SK-N-MC (cell line): ENCODE measurements around the gene UBR3.
"Not testable (repeated sequence)": the region's sequence is repeated elsewhere in the genome, so short reads cannot be mapped to it uniquely, and the experiment has no call there.

Experiments used
- DNase-seq: peaks from one replicate; pipeline ENCODE4 v3.0.0-alpha.2; 2011; ENCODE audit warnings: low read depth, low spot score
- H3K27ac ChIP-seq: fragments of 200-600 bp; sonication (generic); 2 replicates; pipeline ENCODE4 v1.5.1; 2016; ENCODE audit warnings: mixed run types
- H3K36me3 ChIP-seq: fragments of 200-600 bp; sonication (generic); 2 replicates; pipeline ENCODE4 v1.6.1; 2017; ENCODE audit warnings: antibody characterized with exemption, low read length, mixed read lengths; ENCODE audit not compliant: insufficient read depth
- H3K4me3 ChIP-seq: fragments of 200-600 bp; sonication (generic); 2 replicates; pipeline ENCODE4 v1.5.1; 2016
- H3K9ac ChIP-seq: fragments of 200-600 bp; sonication (generic); 2 replicates; pipeline ENCODE4 v1.8.0; 2017; ENCODE audit warnings: mixed run types, mixed read lengths; ENCODE audit not compliant: insufficient read length
- H3K9me3 ChIP-seq: fragments of 200-600 bp; sonication (generic); 2 replicates; pipeline ENCODE4 v1.6.1; 2017; ENCODE audit warnings: low read depth, mild to moderate bottlenecking, antibody characterized with exemption, low read length, moderate library complexity, mixed read lengths
- EZH2 ChIP-seq: fragments of 200-600 bp; sonication (generic); IDR thresholded peaks from one replicate; pipeline ENCODE4 v1.6.1; 2017; ENCODE audit warnings: antibody characterized with exemption
- FOXP2 ChIP-seq: optimal IDR thresholded peaks from 2 replicates; pipeline ENCODE3; 2011; ENCODE audit warnings: mild to moderate bottlenecking, moderate library complexity; ENCODE audit not compliant: insufficient read depth; ENCODE audit errors: extremely low read length, control extremely low read depth
- POLR2AphosphoS5 ChIP-seq: IDR thresholded peaks from 2 replicates; pipeline ENCODE4 v1.6.1; 2012; ENCODE audit warnings: mild to moderate bottlenecking, low read depth, low read length, borderline replicate concordance

Gene UBR3

GRCh38 chr2:169933124-169933711, 106.0 kb downstream of the UBR3 start:
- no peak for DNase-seq
- no peak overlapping the region for H3K9ac ChIP-seq
- TF ChIP-seq POLR2AphosphoS5 (no peak), EZH2 (no peak), FOXP2 (no peak)
- no peak overlapping the region for H3K27ac ChIP-seq
- no peaks in the 10 kb centered on the region for H3K9me3 ChIP-seq
- no peak overlapping the region for H3K4me3 ChIP-seq
- H3K36me3 ChIP-seq: no peaks in the 10 kb centered on the region

GRCh38 chr2:169936652-169937051, 109.4 kb downstream of the UBR3 start:
- not testable (repeated sequence) for H3K27ac ChIP-seq, H3K36me3 ChIP-seq, H3K9me3 ChIP-seq, H3K9ac ChIP-seq, DNase-seq, H3K4me3 ChIP-seq

DNA sequence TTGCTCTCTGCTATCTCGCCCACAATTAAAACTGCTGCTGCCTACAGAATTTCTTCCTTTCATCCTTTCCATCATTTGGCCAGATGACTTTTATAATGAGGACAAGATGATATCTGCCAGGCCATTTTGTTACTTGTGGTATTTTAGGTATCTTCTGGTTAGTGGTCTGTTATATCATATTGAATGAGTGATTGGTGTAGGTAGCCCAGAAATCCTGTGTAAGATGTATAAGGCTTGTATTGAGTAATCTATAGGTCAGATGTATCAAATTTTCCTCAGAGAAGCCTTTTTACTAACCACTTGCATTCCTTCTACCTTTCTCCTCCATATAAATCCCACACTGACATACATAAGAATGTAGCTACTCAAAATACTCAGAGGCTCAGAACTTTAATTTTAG, 118.3 kb downstream of the UBR3 start:
- H3K4me3 ChIP-seq: no peak overlapping the region
- H3K36me3 ChIP-seq: peaks cover 15% of the 10 kb centered on the region; the same call in 1 of the 2 replicates
- H3K9ac ChIP-seq: no peak overlapping the region
- DNase-seq: no peak
- TF ChIP-seq EZH2: no peak
- no peak for TF ChIP-seq FOXP2
- no peak for TF ChIP-seq POLR2AphosphoS5
- no peak overlapping the region for H3K27ac ChIP-seq
- no peaks in the 10 kb centered on the region for H3K9me3 ChIP-seq

DNA sequence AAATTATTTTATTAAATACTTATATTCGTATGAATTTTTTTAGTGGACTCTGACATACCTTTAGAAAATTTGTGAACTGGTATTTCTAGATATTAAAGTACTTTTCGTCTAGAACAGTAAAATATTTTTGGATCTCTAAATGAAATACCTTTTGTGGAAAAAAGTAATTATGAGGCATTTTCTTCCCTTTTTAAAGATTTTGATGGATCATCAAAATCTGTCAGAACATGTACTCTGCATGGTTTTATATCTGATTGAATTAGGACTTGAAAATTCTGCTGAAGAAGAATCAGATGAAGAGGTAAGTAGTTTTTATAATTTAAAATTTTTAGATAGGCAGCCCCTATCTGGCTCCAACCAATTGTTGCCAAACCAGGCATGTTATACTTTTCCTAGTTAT, 118.8 kb downstream of the UBR3 start:
- no peaks in the 10 kb centered on the region for H3K9me3 ChIP-seq
- H3K27ac ChIP-seq: no peak overlapping the region
- H3K36me3 ChIP-seq: peaks cover 15% of the 10 kb centered on the region; the same call in 1 of the 2 replicates
- H3K9ac ChIP-seq: no peak overlapping the region
- H3K4me3 ChIP-seq: no peak overlapping the region
- no peak for DNase-seq
- TF ChIP-seq FOXP2 (no peak), POLR2AphosphoS5 (no peak), EZH2 (no peak)

- Histone ChIP-seq H3K36me3 (peaks cover 15% of the 10 kb centered on the region; the same call in 1 of the 2 replicates), H3K27ac (no peak overlapping the region), H3K4me3 (no peak overlapping the region), H3K9me3 (no peaks in the 10 kb centered on the region), H3K9ac (no peak overlapping the region)
- no peak for TF ChIP-seq EZH2
- no peak for TF ChIP-seq POLR2AphosphoS5
- TF ChIP-seq FOXP2: no peak
- no peak for DNase-seq
These were observed 119.3 kb downstream of the UBR3 start for GRCh38 chr2:169946546-169946945.

DNA sequence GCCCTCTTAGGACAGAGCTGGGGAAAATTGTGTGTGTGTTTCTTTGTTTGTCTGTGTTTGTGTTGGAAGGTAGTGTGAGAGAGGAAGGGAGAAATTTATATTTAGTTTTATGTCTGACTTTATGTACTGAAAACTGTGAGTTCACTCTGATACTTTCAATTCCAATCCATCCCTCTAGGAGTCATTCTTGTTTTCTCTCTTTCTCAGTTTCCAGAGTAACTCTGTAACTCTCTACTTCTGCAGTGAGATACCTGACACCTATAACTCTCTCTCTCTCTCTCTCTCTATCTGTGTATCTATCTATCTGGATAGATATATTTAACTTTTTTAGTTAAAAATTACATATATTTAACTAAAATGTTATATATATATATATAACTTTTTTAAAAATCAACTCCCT, 128.7 kb downstream of the UBR3 start:
- Histone ChIP-seq H3K36me3 (peaks cover 12% of the 10 kb centered on the region; the same call in 1 of the 2 replicates), H3K27ac (no peak overlapping the region), H3K9ac (no peak overlapping the region), H3K9me3 (no peaks in the 10 kb centered on the region), H3K4me3 (no peak overlapping the region)
- no peak for TF ChIP-seq FOXP2
- no peak for TF ChIP-seq POLR2AphosphoS5
- no peak for TF ChIP-seq EZH2
- no peak for DNase-seq

- peaks cover 12% of the 10 kb centered on the region; the same call in 1 of the 2 replicates for H3K36me3 ChIP-seq
- H3K9me3 ChIP-seq, H3K4me3 ChIP-seq, DNase-seq, H3K9ac ChIP-seq, H3K27ac ChIP-seq: not testable (repeated sequence)
These were observed 130.0 kb downstream of the UBR3 start for GRCh38 chr2:169957219-169957618.

DNA sequence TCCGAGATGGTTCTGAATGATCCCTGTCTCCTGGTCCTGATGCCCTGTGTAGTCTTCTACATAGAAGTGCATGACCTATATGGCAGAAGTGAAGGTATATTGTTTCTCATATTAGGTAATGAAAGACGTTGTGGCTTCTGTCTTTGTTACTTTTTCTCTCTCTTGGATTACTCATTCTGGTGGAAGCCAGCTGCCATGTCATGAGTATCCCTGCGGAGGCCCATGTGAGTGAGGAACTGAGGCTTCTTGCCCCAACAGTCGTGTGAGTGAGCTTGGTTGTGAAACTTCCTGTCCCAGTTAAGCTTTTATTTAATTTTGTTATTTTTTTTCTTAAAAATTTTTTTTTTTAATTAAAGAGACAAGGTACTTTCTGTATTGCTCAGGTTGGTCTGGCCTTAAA, 134.7 kb downstream of the UBR3 start:
- H3K27ac ChIP-seq: no peak overlapping the region
- H3K4me3 ChIP-seq: no peak overlapping the region
- no peak overlapping the region for H3K9ac ChIP-seq
- TF ChIP-seq POLR2AphosphoS5: no peak
- TF ChIP-seq FOXP2: no peak
- TF ChIP-seq EZH2: no peak
- peaks cover 15% of the 10 kb centered on the region for H3K36me3 ChIP-seq
- no peak for DNase-seq
- H3K9me3 ChIP-seq: no peaks in the 10 kb centered on the region

DNA sequence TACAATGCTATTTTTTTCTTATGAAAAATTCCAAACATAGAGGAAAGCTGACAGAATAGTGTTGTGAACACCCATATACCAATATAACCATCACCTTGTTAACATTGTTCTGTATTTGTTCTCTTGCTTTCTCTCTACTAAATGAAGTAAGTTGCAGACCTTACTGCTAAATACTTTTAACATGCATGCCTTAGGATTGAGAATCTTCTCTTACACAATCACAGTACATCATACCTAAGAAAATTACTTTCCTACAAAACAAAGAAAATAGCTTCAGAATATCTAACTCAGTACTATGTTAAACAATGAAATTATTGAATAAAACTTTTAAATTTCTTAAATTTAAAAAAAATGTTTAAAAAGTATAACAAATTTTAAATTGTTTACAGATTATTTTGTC, 136.5 kb downstream of the UBR3 start:
- Histone ChIP-seq H3K27ac (no peak overlapping the region), H3K4me3 (no peak overlapping the region), H3K9ac (no peak overlapping the region), H3K36me3 (peaks cover 11% of the 10 kb centered on the region), H3K9me3 (no peaks in the 10 kb centered on the region)
- no peak for DNase-seq
- TF ChIP-seq FOXP2 (no peak), POLR2AphosphoS5 (no peak), EZH2 (no peak)

DNA sequence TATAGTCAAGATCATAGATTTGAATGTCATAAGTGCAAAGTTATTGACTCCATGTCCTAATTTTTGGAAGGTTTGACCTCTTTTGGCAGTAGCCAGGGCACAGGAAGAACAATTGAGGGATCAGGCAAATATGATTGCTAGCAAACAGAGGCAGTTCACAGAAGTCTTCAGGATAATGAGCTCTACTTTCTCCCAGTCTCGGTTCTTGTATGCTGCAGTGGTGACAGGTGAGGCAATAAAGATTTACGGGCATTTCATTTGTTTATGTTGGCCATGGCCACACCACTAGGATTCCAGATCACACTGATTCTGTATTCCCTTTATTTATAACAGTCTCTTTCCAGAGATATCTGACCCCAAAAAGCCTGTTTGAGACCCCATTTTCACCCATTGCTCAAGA, 137.5 kb downstream of the UBR3 start:
- DNase-seq: no peak
- Histone ChIP-seq H3K4me3 (no peak overlapping the region), H3K36me3 (peaks cover 7% of the 10 kb centered on the region), H3K9me3 (no peaks in the 10 kb centered on the region), H3K27ac (no peak overlapping the region), H3K9ac (no peak overlapping the region)
- TF ChIP-seq FOXP2 (no peak), EZH2 (no peak), POLR2AphosphoS5 (no peak)
